ENCODE measurements around the gene GSTO2.

GRCh38 chr10:104336821-104337467 lies 68.0 kb downstream of the GSTO2 start:
- TF ChIP-seq CTCF (conservative IDR thresholded peaks at IDR 0.05; ENCODE audit: low read depth, low read length) (no peak), POLR2A (IDR thresholded peaks at IDR 0.05; ENCODE audit: low read depth, low read length) (peak; percentile 64), CEBPB (IDR thresholded peaks at IDR 0.05; ENCODE audit: low read depth, low read length) (peak; percentile 70)

All from IMR-90 (cell line).